NOMO-1 treated with DMSO at 0.1 percent for 48 hours (cell line): ENCODE results near the gene CKMT1A.
A peak's percentile ranks its signal among the peaks of the same experiment; 100 is the strongest.

Experiments
- DNase-seq: peaks from one replicate; lab custom pipeline; 2025; ENCODE audit not compliant: unreplicated experiment; lab: John Stamatoyannopoulos, UW

Gene CKMT1A

GRCh38 chr15:43746903-43747309, 53.2 kb downstream of the CKMT1A start:
- peak; percentile 41 for DNase-seq

GRCh38 chr15:43748376-43748775, 54.7 kb downstream of the CKMT1A start:
- peak; percentile 6 for DNase-seq
